GM13976 (cell line): Measurements from ENCODE around the gene SLC39A10.
A peak's percentile ranks its signal among the peaks of the same experiment; 100 is the strongest.
"Not testable (repeated sequence)": the region's sequence is repeated elsewhere in the genome, so short reads cannot be mapped to it uniquely, and the experiment has no call there.

Experiments used
- DNase-seq: peaks from one replicate; pipeline ENCODE4 v3.0.0; 2012; ENCODE audit warnings: low spot score
- in situ Hi-C: fragments of 300-500 bp; cut with MboI; formaldehyde crosslinking; loops from one replicate; pipeline ENCODE4 v1.12.0; 2022; ENCODE audit warnings: low sequenced_read_pairs, mixed read lengths, inconsistent platforms; ENCODE audit not compliant: unreplicated experiment
- TF ChIP-seq, protein P1 (sequence below): IDR thresholded peaks from 2 replicates; pipeline ENCODE4 v1.5.1; 2012; ENCODE audit warnings: borderline replicate concordance, mild to moderate bottlenecking; ENCODE audit not compliant: insufficient read depth; ENCODE audit errors: extremely low read depth, missing control alignments, control extremely low read depth

Gene SLC39A10

DNA sequence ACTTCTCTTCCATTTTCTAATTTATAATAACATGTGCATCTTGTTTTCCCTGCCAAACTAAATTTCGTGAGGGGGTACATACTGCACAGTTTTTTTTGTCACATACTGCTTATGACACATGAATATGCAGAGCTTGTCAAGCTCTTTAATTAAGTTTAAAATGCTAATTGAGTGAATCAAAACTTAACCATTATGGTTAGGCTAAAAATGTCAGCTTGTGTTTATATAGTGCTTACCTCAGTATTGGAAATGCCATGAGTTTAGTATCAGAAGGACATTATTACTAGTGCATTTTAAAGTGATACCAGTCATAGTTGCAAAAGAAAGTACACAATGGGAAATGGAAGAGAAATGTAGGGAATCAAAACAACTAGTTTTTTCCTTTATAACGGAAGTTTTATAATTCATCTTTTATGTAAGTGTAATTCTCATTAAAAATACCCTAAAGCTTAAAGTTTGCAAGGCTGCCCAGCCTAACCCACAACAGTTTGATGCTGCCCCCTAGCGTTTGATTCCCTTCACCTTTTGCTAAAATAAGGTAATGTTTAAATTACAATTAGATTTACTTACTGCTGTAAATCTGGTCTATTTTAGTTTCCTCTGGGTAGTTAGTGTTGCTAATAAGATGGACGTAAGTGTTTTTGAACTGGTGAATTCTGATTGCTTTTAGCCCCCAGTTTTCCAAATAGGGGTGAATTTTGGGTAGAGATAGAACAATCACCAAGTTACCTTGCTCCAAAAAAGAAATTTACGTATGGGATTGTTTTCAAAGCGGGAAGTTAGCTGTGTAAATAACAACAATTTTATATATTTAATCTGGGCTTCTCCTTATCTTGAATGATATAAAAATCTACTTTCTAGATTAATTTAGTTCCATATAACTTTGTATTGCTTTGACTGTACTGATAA, 3.2 kb downstream of the SLC39A10 start:
- in situ Hi-C loops, result loop anchor here (10.0 to 25.0 kb wide), 2 partner anchors 148 to 325 kb away; no protein-coding TSS in a partner anchor
- TF ChIP-seq, protein P1, sequence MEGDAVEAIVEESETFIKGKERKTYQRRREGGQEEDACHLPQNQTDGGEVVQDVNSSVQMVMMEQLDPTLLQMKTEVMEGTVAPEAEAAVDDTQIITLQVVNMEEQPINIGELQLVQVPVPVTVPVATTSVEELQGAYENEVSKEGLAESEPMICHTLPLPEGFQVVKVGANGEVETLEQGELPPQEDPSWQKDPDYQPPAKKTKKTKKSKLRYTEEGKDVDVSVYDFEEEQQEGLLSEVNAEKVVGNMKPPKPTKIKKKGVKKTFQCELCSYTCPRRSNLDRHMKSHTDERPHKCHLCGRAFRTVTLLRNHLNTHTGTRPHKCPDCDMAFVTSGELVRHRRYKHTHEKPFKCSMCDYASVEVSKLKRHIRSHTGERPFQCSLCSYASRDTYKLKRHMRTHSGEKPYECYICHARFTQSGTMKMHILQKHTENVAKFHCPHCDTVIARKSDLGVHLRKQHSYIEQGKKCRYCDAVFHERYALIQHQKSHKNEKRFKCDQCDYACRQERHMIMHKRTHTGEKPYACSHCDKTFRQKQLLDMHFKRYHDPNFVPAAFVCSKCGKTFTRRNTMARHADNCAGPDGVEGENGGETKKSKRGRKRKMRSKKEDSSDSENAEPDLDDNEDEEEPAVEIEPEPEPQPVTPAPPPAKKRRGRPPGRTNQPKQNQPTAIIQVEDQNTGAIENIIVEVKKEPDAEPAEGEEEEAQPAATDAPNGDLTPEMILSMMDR, result peak; percentile 65
- DNase-seq, result peak; percentile 49

DNA sequence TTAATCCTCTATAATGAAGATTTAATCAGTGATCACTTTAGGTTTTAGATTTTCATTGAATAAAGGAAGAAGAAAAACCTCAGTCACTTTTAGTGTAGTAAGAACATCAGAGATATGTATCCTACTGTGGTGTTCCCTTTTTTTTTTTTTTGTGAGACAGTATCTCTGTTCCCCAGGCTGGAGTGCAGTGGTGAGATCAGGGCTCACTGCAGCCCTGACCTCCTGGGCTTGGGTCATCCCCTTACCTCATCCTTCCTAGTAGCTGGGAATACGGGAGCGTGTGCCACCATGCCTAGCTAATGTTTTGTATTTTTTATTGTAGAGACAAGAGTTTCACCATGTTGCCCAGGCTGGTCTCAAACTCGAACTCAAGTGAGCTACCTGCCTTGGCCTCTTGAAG, 5.1 kb downstream of the SLC39A10 start:
- in situ Hi-C loops, result loop anchor here (25.0 kb wide), 1 partner anchor 150 kb away; no protein-coding TSS in a partner anchor
- DNase-seq, result no peak
- TF ChIP-seq, protein P1, result no peak

DNA sequence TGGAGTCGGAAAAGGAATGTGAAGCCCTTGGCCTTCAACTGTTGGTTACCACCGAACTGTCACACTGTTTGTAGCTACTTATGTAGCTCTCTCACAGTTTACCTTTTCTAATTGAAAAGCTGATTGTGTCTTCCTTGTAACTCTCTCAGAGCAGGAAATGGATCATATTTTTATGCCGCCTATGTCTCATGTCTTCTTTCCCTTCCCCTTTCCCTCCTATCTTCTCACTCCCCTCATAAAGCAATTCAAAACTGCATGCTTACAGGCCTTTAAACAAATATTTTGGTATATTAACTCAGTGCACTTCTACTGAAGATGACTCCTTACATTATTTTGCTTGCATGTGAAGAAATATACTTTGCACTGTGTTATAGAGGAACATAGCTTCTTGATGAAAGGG, 6.0 kb downstream of the SLC39A10 start:
- no peak for DNase-seq
- TF ChIP-seq, protein P1, result no peak
- in situ Hi-C loops, result loop anchor here (25.0 kb wide), 1 partner anchor 151 kb away; no protein-coding TSS in a partner anchor

DNA sequence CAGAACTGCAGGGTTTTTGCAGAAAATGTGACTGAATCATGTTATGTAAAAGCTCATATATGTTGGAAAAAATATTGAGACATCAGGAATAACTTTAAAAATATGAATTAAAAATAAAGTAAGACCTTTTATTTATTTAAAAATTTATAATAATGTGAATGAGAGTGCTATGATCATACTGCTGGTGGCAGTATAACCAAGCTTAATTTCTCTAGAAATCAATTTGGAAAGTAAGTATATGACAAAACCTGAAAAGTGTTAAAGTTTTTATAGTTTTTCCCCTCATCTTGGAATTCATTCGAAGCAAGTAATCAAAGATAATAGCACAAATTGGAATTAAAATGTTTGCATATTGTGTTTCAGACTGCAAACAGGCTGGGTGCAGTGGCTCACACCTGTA, 7.5 kb downstream of the SLC39A10 start:
- DNase-seq, result no peak
- TF ChIP-seq, protein P1, result no peak
- in situ Hi-C loops, result loop anchor here (25.0 kb wide), 1 partner anchor 152 kb away; no protein-coding TSS in a partner anchor

DNA sequence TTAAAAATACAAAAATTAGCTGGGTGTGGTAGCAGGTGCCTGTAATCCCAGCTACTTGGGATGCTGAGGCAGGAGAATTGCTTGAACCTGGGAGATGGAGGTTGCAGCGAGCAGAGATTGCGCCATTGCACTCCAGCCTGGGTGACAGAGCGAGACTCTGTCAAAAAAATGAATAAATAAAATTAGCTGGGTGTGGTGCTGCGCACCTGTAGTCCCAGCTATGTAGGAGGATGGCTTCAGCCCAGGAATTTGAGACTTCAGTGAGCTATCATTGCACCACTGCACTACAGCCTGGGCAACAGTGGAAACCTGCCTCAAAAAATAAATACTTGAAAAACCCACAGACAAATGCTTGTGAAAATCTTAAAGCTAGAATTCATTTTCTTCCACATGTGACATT, 8.1 kb downstream of the SLC39A10 start:
- in situ Hi-C loops, result loop anchor here (25.0 kb wide), 1 partner anchor 153 kb away; no protein-coding TSS in a partner anchor

DNA sequence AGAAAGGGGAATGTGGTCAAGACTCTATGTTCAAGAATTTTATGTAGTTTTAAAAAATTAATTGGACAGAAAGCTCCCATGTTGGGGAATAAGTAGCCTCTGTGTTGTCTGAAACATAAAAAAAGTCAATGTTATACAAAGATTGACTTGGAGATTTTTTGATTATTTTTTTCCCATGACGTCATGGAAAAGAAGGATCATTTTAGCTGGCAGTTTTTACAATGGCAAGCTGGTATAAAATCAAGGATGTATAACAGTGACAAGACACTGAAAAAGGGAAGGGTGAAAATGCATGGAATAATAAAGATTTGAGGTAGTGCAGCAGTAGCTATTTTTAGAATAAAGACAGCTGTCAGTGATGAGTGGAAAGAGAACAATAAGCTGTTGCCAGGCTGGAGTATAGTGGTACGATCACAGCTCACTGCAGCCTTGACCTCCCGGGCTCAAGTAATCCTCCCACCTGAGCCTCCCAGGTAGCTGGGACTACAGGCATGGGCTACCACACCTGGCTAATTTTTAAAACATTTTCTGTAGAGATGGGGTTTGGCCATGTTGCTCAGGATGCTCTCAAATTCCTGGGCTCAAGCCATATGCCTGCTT, 9.2 kb downstream of the SLC39A10 start:
- in situ Hi-C loops, result loop anchor here (25.0 kb wide), 1 partner anchor 154 kb away; no protein-coding TSS in a partner anchor
- no peak for DNase-seq
- TF ChIP-seq, protein P1, result no peak

More for the DNA sequence above, 8.1 kb downstream of the SLC39A10 start:
- not testable (repeated sequence) for DNase-seq
